CD14-positive monocyte (primary cell): ENCODE measurements around the gene SKIC2. TPM values are rescaled to one million over a fixed set of nuclear protein-coding genes. Genes with fewer than 3 reads are reported as not detected.
"Not testable (repeated sequence)": the region's sequence is repeated elsewhere in the genome, so short reads cannot be mapped to it uniquely, and the experiment has no call there.

Source experiments
- DNase-seq, 3 donors: peaks; one replicate each; pipeline ENCODE4 v3.0.0-alpha.2; 2011 to 2022
- H2AFZ ChIP-seq: 2 replicates; pipeline ENCODE4 v1.6.0; 2012; ENCODE audit warnings: mild to moderate bottlenecking, low read depth, low read length, inconsistent platforms; ENCODE audit not compliant: insufficient read depth, poor library complexity, severe bottlenecking
- H3K27ac ChIP-seq, 2 donors: 1 replicate in 1 of 2; 2 replicates in 1 of 2; pipeline ENCODE4 v1.5.1; 2012 to 2013; ENCODE audit warnings: low read length in 2 of 2, control low read depth in 1 of 2, inconsistent platforms in 1 of 2, low read depth in 1 of 2, mild to moderate bottlenecking in 1 of 2
- H3K27me3 ChIP-seq, 2 donors: one replicate each; pipeline versions ENCODE4 v1.6.0 to v1.6.1; 2011 to 2013; ENCODE audit warnings: low read length in 2 of 2; ENCODE audit not compliant: control insufficient read depth in 2 of 2, insufficient read depth in 2 of 2
- H3K36me3 ChIP-seq, 2 donors: replicated peaks in 1 of 2; 1 replicate in 1 of 2; 2 replicates in 1 of 2; pipeline versions ENCODE4 v1.5.1 to v1.6.1; 2012 to 2013; ENCODE audit warnings: low read length in 2 of 2, control low read depth in 1 of 2, inconsistent platforms in 1 of 2, mild to moderate bottlenecking in 1 of 2; ENCODE audit not compliant: insufficient read depth in 2 of 2, control insufficient read depth in 1 of 2
- H3K4me1 ChIP-seq, 2 donors: 1 replicate in 1 of 2; 2 replicates in 1 of 2; pipeline versions ENCODE4 v1.5.1 to v1.6.1; 2012 to 2013; ENCODE audit warnings: low read length in 2 of 2, control low read depth in 1 of 2, inconsistent platforms in 1 of 2, mild to moderate bottlenecking in 1 of 2, moderate library complexity in 1 of 2; ENCODE audit not compliant: insufficient read depth in 2 of 2, control insufficient read depth in 1 of 2
- H3K4me2 ChIP-seq: replicated peaks from 2 replicates; pipeline ENCODE3; 2012; ENCODE audit warnings: low read length, moderate library complexity, mild to moderate bottlenecking; ENCODE audit not compliant: poor library complexity, severe bottlenecking; ENCODE audit errors: extremely low read depth
- H3K4me3 ChIP-seq, 3 experiments: fragments of 200-600 bp in 1 of 3; sonication (generic) in 1 of 3; replicated peaks in 1 of 3; 1 replicate in 2 of 3; 2 replicates in 1 of 3; pipeline ENCODE4 v1.5.1; 2011 to 2013; ENCODE audit warnings: low read length in 3 of 3, mild to moderate bottlenecking in 3 of 3, control low read depth in 2 of 3, low read depth in 2 of 3, inconsistent platforms in 1 of 3, moderate library complexity in 1 of 3
- H3K79me2 ChIP-seq: 2 replicates; pipeline ENCODE4 v1.6.0; 2012; ENCODE audit warnings: mild to moderate bottlenecking, control low read depth, inconsistent platforms, low read length, moderate library complexity; ENCODE audit not compliant: insufficient read depth
- H3K9ac ChIP-seq: 2 replicates; pipeline ENCODE4 v1.6.0; 2017; ENCODE audit warnings: low read length, mild to moderate bottlenecking; ENCODE audit not compliant: insufficient read depth, poor library complexity, severe bottlenecking
- H3K9me3 ChIP-seq, 2 donors: replicated peaks in 1 of 2; 1 replicate in 1 of 2; 2 replicates in 1 of 2; pipeline versions ENCODE4 v1.5.1 to v1.6.1; 2012 to 2013; ENCODE audit warnings: low read length in 2 of 2, control low read depth in 1 of 2; ENCODE audit not compliant: control insufficient read depth in 1 of 2, insufficient read depth in 1 of 2
- H4K20me1 ChIP-seq: 2 replicates; pipeline ENCODE4 v1.6.0; 2012; ENCODE audit warnings: mild to moderate bottlenecking, low read length, control low read depth, moderate library complexity; ENCODE audit not compliant: insufficient read depth
- H3K27ac Mint-ChIP-seq, 7 donors: one replicate each; pipeline ENCODE4 v1.8.0; 2020; ENCODE audit warnings: mild to moderate bottlenecking in 7 of 7, mixed read lengths in 7 of 7, moderate library complexity in 6 of 7, inconsistent platforms in 2 of 7
- H3K27me3 Mint-ChIP-seq, 3 donors: one replicate each; pipeline ENCODE4 v1.8.0; 2021 to 2022; ENCODE audit warnings: low read depth in 3 of 3, mild to moderate bottlenecking in 3 of 3, mixed read lengths in 3 of 3, moderate library complexity in 3 of 3, inconsistent platforms in 1 of 3
- H3K36me3 Mint-ChIP-seq, 2 donors: one replicate each; pipeline ENCODE4 v1.8.0; 2020; ENCODE audit warnings: mixed read lengths in 2 of 2, inconsistent platforms in 1 of 2, mild to moderate bottlenecking in 1 of 2
- H3K4me1 Mint-ChIP-seq: one replicate; pipeline ENCODE4 v1.8.0; 2020; ENCODE audit warnings: mild to moderate bottlenecking, mixed read lengths
- H3K4me3 Mint-ChIP-seq, 2 donors: one replicate each; pipeline ENCODE4 v1.8.0; 2020; ENCODE audit warnings: mild to moderate bottlenecking in 2 of 2, mixed read lengths in 2 of 2, moderate library complexity in 1 of 2
- H3K9me3 Mint-ChIP-seq, 7 donors: one replicate each; pipeline ENCODE4 v1.8.0; 2020 to 2022; ENCODE audit warnings: mixed read lengths in 7 of 7, mild to moderate bottlenecking in 6 of 7, moderate library complexity in 6 of 7, inconsistent platforms in 2 of 7
- WGBS: methylation state at CpG from one replicate; pipeline ENCODE4 v1.1.5; 2013; ENCODE audit warnings: missing lambda C conversion rate; ENCODE audit not compliant: insufficient coverage; 5-methylcytosine and 5-hydroxymethylcytosine counted together
- intact Hi-C, 2 donors: fragments of 100-400 bp; cut with micrococcal nuclease; formaldehyde crosslinking; loops; one replicate each; pipeline versions ENCODE4 v1.15.0 to v1.15.1; 2023
- polyA plus RNA-seq, 3 donors: library from polyadenylated mRNA; depleted of rRNA in 1 of 3; unstranded in 2 of 3; stranded (reverse) in 1 of 3; fragments of 300-500 nt in 2 of 3; fragments of >200 nt in 1 of 3; fragmentation: Illumina TruSeq in 2 of 3; gene quantifications; 1 replicate in 2 of 3; 2 replicates in 1 of 3; pipeline ENCODE4 v1.2.3, GENCODE V29; 2012 to 2021

The SKIC2 gene
- polyA plus RNA-seq, 3 donors: 13.2 to 72.1 (median 13.2) TPM

- DNase-seq, H3K27ac ChIP-seq, H3K4me1 Mint-ChIP-seq, H3K79me2 ChIP-seq, H2AFZ ChIP-seq, H3K4me2 ChIP-seq, H3K27me3 Mint-ChIP-seq, H3K4me1 ChIP-seq, H3K36me3 Mint-ChIP-seq, H3K27ac Mint-ChIP-seq, H3K9me3 Mint-ChIP-seq, H3K4me3 ChIP-seq, H3K27me3 ChIP-seq, H3K9ac ChIP-seq, H3K9me3 ChIP-seq, intact Hi-C loops, H3K36me3 ChIP-seq, H3K4me3 Mint-ChIP-seq, H4K20me1 ChIP-seq: not testable (repeated sequence)
- 40% methylated on average over 2 of the region's 8 CpGs for WGBS
Observed at GRCh38 chr6:32005991-32006529, 47.1 kb downstream of the SKIC2 start.

- H3K27me3 ChIP-seq, H4K20me1 ChIP-seq, H3K9me3 Mint-ChIP-seq, H2AFZ ChIP-seq, H3K9ac ChIP-seq, H3K4me1 ChIP-seq, H3K27ac Mint-ChIP-seq, H3K4me2 ChIP-seq, DNase-seq, H3K79me2 ChIP-seq, H3K4me3 ChIP-seq, H3K27ac ChIP-seq, intact Hi-C loops, H3K27me3 Mint-ChIP-seq, H3K36me3 Mint-ChIP-seq, H3K36me3 ChIP-seq, H3K9me3 ChIP-seq, H3K4me3 Mint-ChIP-seq, H3K4me1 Mint-ChIP-seq: not testable (repeated sequence)
- WGBS: no CpG with 5 or more reads among the region's 12 CpGs
Observed at GRCh38 chr6:32007086-32007485, 48.1 kb downstream of the SKIC2 start.

GRCh38 chr6:32008037-32008436 lies 49.1 kb downstream of the SKIC2 start:
- H3K4me1 Mint-ChIP-seq, H3K4me2 ChIP-seq, H3K9ac ChIP-seq, H3K36me3 ChIP-seq, DNase-seq, H3K4me3 ChIP-seq, H3K4me1 ChIP-seq, H3K36me3 Mint-ChIP-seq, H2AFZ ChIP-seq, H3K79me2 ChIP-seq, H3K4me3 Mint-ChIP-seq, H3K27ac Mint-ChIP-seq, H3K9me3 Mint-ChIP-seq, H3K27me3 Mint-ChIP-seq, intact Hi-C loops, H3K27ac ChIP-seq, H3K27me3 ChIP-seq, H4K20me1 ChIP-seq, H3K9me3 ChIP-seq: not testable (repeated sequence)
- no CpG with 5 or more reads among the region's 24 CpGs for WGBS

- H3K4me2 ChIP-seq, H3K79me2 ChIP-seq, H3K36me3 ChIP-seq, H3K4me1 Mint-ChIP-seq, H3K27ac ChIP-seq, H4K20me1 ChIP-seq, H2AFZ ChIP-seq, H3K27me3 ChIP-seq, H3K4me1 ChIP-seq, H3K27me3 Mint-ChIP-seq, H3K4me3 ChIP-seq, intact Hi-C loops, H3K9me3 Mint-ChIP-seq, H3K9ac ChIP-seq, DNase-seq, H3K36me3 Mint-ChIP-seq, H3K9me3 ChIP-seq, H3K4me3 Mint-ChIP-seq, H3K27ac Mint-ChIP-seq: not testable (repeated sequence)
- WGBS: 20% methylated on average over 3 of the region's 12 CpGs
Observed at GRCh38 chr6:32008616-32009015, 49.6 kb downstream of the SKIC2 start.
